GM23248 (cell line): Measurements from ENCODE around the gene GPANK1. TPM values are rescaled to one million over a fixed set of nuclear protein-coding genes. Genes with fewer than 3 reads are reported as not detected.

Source experiments
- DNase-seq: peaks from one replicate; pipeline ENCODE4 v3.0.0-alpha.2; 2015
- H2AFZ ChIP-seq: fragments of 200-600 bp; sonication (generic); 2 replicates; pipeline ENCODE4 v1.6.1; 2016; ENCODE audit warnings: antibody characterized with exemption
- H3F3A ChIP-seq: fragments of 200-600 bp; sonication (generic); 2 replicates; pipeline ENCODE4 v1.6.1; 2016; ENCODE audit warnings: mild to moderate bottlenecking, antibody characterized with exemption, mixed run types; ENCODE audit not compliant: insufficient read depth
- H3K27ac ChIP-seq: fragments of 200-600 bp; sonication (generic); 2 replicates; pipeline ENCODE4 v1.5.1; 2016; ENCODE audit warnings: mild to moderate bottlenecking
- H3K27me3 ChIP-seq: fragments of 200-600 bp; sonication (generic); replicated peaks from 2 replicates; pipeline ENCODE4 v1.6.1; 2016; ENCODE audit warnings: mild to moderate bottlenecking; ENCODE audit not compliant: insufficient read depth
- H3K36me3 ChIP-seq: fragments of 200-600 bp; sonication (generic); 2 replicates; pipeline ENCODE4 v1.6.1; 2016; ENCODE audit warnings: low read depth, mild to moderate bottlenecking
- H3K4me1 ChIP-seq: fragments of 200-600 bp; sonication (generic); 2 replicates; pipeline ENCODE4 v1.6.1; 2016; ENCODE audit warnings: mild to moderate bottlenecking; ENCODE audit not compliant: insufficient read depth
- H3K4me2 ChIP-seq: fragments of 200-600 bp; sonication (generic); one replicate; pipeline ENCODE4 v1.6.1; 2016; ENCODE audit warnings: mild to moderate bottlenecking; ENCODE audit not compliant: unreplicated experiment
- H3K4me3 ChIP-seq: fragments of 200-600 bp; sonication (generic); 2 replicates; pipeline ENCODE4 v1.5.1; 2016; ENCODE audit warnings: mild to moderate bottlenecking
- H3K79me2 ChIP-seq: fragments of 200-600 bp; sonication (generic); 2 replicates; pipeline ENCODE4 v1.6.1; 2016; ENCODE audit warnings: mild to moderate bottlenecking; ENCODE audit not compliant: insufficient read depth
- H3K9ac ChIP-seq: fragments of 200-600 bp; sonication (generic); 2 replicates; pipeline ENCODE4 v1.6.1; 2016; ENCODE audit warnings: mild to moderate bottlenecking
- H3K9me2 ChIP-seq: fragments of 200-600 bp; sonication (generic); 2 replicates; pipeline ENCODE4 v1.6.1; 2016; ENCODE audit warnings: mixed run types, mild to moderate bottlenecking, moderate library complexity; ENCODE audit not compliant: insufficient read depth
- H3K9me3 ChIP-seq: fragments of 200-600 bp; sonication (generic); one replicate; pipeline ENCODE4 v1.6.1; 2017; ENCODE audit warnings: low read depth
- H4K20me1 ChIP-seq: fragments of 200-600 bp; sonication (generic); 2 replicates; pipeline ENCODE4 v1.6.0; 2016; ENCODE audit not compliant: insufficient read depth
- EZH2 ChIP-seq: fragments of 200-600 bp; sonication (generic); IDR thresholded peaks from 2 replicates; pipeline ENCODE4 v1.6.1; 2018; ENCODE audit warnings: antibody characterized with exemption, mild to moderate bottlenecking; ENCODE audit not compliant: insufficient read depth, poor library complexity, severe bottlenecking
- EZH2phosphoT487 ChIP-seq: fragments of 200-600 bp; sonication (generic); IDR thresholded peaks from 2 replicates; pipeline ENCODE4 v1.6.1; 2018; ENCODE audit warnings: antibody characterized with exemption, moderate library complexity, mild to moderate bottlenecking, low read depth; ENCODE audit not compliant: insufficient read depth
- WGBS, 2 experiments: methylation state at CpG; one replicate each; pipeline ENCODE4 v1.1.6; 2015 to 2017; ENCODE audit warnings: low lambda C conversion rate in 2 of 2, low coverage in 1 of 2; ENCODE audit errors: missing lambda C conversion rate in 2 of 2; 5-methylcytosine and 5-hydroxymethylcytosine counted together
- in situ Hi-C: fragments of 300-500 bp; cut with MboI; formaldehyde crosslinking; loops from 2 replicates; pipeline ENCODE4 v1.15.0; 2020
- polyA plus RNA-seq: library from polyadenylated mRNA; unstranded; fragments of >200 nt; fragmentation: Nextera tagmentation; extraction: Ambion mirVana; gene quantifications from 2 replicates; pipeline ENCODE4 v1.2.1, GENCODE V29; 2016
- total RNA-seq: library from RNA; depleted of rRNA; stranded (reverse); fragments of >200 nt; shearing (Covaris generic); gene quantifications from 2 replicates; pipeline ENCODE4 v1.2.3, GENCODE V29; 2014

Gene GPANK1
- total and polyA plus RNA-seq, 2 experiments from 2014 or later, result 10.6 to 19.3 TPM

- no peak for TF ChIP-seq EZH2
- no peak for TF ChIP-seq EZH2phosphoT487
- Histone ChIP-seq H3K9ac (peak overlapping the region; percentile 46), H3K4me1 (peaks cover 12% of the 10 kb centered on the region), H2AFZ (no peak overlapping the region), H3F3A (peaks cover 68% of the 10 kb centered on the region), H3K27ac (peak overlapping the region; percentile 84), H3K4me2 (no peak overlapping the region), H3K4me3 (no peak overlapping the region), H3K9me3 (no peaks in the 10 kb centered on the region), H3K79me2 (no peaks in the 10 kb centered on the region; the same call in 1 of the 2 replicates), H4K20me1 (no peaks in the 10 kb centered on the region), H3K27me3 (no peaks in the 10 kb centered on the region), H3K36me3 (peaks cover 56% of the 10 kb centered on the region), H3K9me2 (no peaks in the 10 kb centered on the region)
- 37 to 44% methylated on average over 10 of the region's 10 CpGs for WGBS, 2 experiments
- DNase-seq, result peak; percentile 82
- in situ Hi-C loops, result no loop called here
Measured at GRCh38 chr6:31639449-31639861, 25.3 kb downstream of the GPANK1 start.

GRCh38 chr6:31639043-31639442, 25.8 kb downstream of the GPANK1 start:
- H3K27ac ChIP-seq, result peak overlapping the region; percentile 84
- peaks cover 12% of the 10 kb centered on the region for H3K4me1 ChIP-seq
- no peaks in the 10 kb centered on the region for H3K27me3 ChIP-seq
- H3K9me2 ChIP-seq, result no peaks in the 10 kb centered on the region
- no peak overlapping the region for H3K4me3 ChIP-seq
- H4K20me1 ChIP-seq, result no peaks in the 10 kb centered on the region
- H3K9ac ChIP-seq, result peak overlapping the region; percentile 46
- no peak overlapping the region for H3K4me2 ChIP-seq
- peaks cover 60% of the 10 kb centered on the region for H3K36me3 ChIP-seq
- H3K79me2 ChIP-seq, result no peaks in the 10 kb centered on the region; the same call in none of the 2 replicates
- in situ Hi-C loops, result no loop called here
- WGBS, 2 experiments, result 79 to 85% methylated on average over 9 of the region's 9 CpGs
- H3K9me3 ChIP-seq, result no peaks in the 10 kb centered on the region
- no peak for TF ChIP-seq EZH2
- no peak for TF ChIP-seq EZH2phosphoT487
- H2AFZ ChIP-seq, result no peak overlapping the region
- peaks cover 72% of the 10 kb centered on the region for H3F3A ChIP-seq
- no peak for DNase-seq

GRCh38 chr6:31636698-31637596, 27.9 kb downstream of the GPANK1 start:
- H4K20me1 ChIP-seq, result no peaks in the 10 kb centered on the region
- in situ Hi-C loops, result no loop called here
- H3K4me3 ChIP-seq, result no peak overlapping the region
- H3K4me2 ChIP-seq, result no peak overlapping the region
- TF ChIP-seq EZH2 (no peak), EZH2phosphoT487 (no peak)
- peaks cover 12% of the 10 kb centered on the region for H3K4me1 ChIP-seq
- H3K9ac ChIP-seq, result no peak overlapping the region
- H3K27me3 ChIP-seq, result no peaks in the 10 kb centered on the region
- 77 to 80% methylated on average over 25 to 27 of the region's 27 CpGs for WGBS, 2 experiments
- peaks cover 70% of the 10 kb centered on the region for H3K36me3 ChIP-seq
- DNase-seq, result peak; percentile 27
- H3K27ac ChIP-seq, result no peak overlapping the region
- H2AFZ ChIP-seq, result no peak overlapping the region
- H3K9me2 ChIP-seq, result no peaks in the 10 kb centered on the region
- H3K9me3 ChIP-seq, result no peaks in the 10 kb centered on the region
- H3K79me2 ChIP-seq, result peaks cover 15% of the 10 kb centered on the region
- H3F3A ChIP-seq, result peaks cover 93% of the 10 kb centered on the region

- Histone ChIP-seq H3K9me2 (no peaks in the 10 kb centered on the region), H3K4me3 (no peak overlapping the region), H3K9me3 (no peaks in the 10 kb centered on the region), H2AFZ (no peak overlapping the region), H3K27ac (no peak overlapping the region), H3K36me3 (peaks cover 72% of the 10 kb centered on the region), H3K4me1 (peaks cover 10% of the 10 kb centered on the region), H3K9ac (no peak overlapping the region), H3K4me2 (no peak overlapping the region), H3K79me2 (peaks cover 32% of the 10 kb centered on the region), H3K27me3 (no peaks in the 10 kb centered on the region), H4K20me1 (no peaks in the 10 kb centered on the region), H3F3A (peaks cover 85% of the 10 kb centered on the region)
- 81 to 83% methylated on average over 11 of the region's 11 CpGs for WGBS, 2 experiments
- DNase-seq, result no peak
- in situ Hi-C loops, result no loop called here
- TF ChIP-seq EZH2phosphoT487 (no peak), EZH2 (no peak)
Measured at GRCh38 chr6:31634969-31635575, 29.7 kb downstream of the GPANK1 start.
